ENCODE data around the gene ITK.

Gene ITK

GRCh38 chr5:157292599-157292998 lies 112.0 kb downstream of the ITK start:
- Histone ChIP-seq H3K9me3 (no peaks in the 10 kb centered on the region), H3K36me3 (peaks cover 99% of the 10 kb centered on the region), H3K4me3 (ENCODE audit: low read depth in 1 of 2, low read length in 1 of 2) (no peak overlapping the region)

GRCh38 chr5:157294407-157295091 lies 113.9 kb downstream of the ITK start:
- H3K27ac ChIP-seq, result peak overlapping the region; percentile 82
- no peak for TF ChIP-seq CTCF (IDR thresholded peaks at IDR 0.05)
- H3K27me3 ChIP-seq, result no peaks in the 10 kb centered on the region
- peaks cover 99% of the 10 kb centered on the region for H3K36me3 ChIP-seq
- no peak overlapping the region for H3K4me3 ChIP-seq (ENCODE audit: low read depth in 1 of 2, low read length in 1 of 2)
- peaks cover 0 to 24% of the 10 kb centered on the region in 2 experiments for H3K4me1 ChIP-seq (ENCODE audit: control insufficient read depth in 1 of 2, insufficient read depth in 1 of 2, low read depth in 1 of 2, low read length in 1 of 2)
- no peaks in the 10 kb centered on the region for H3K9me3 ChIP-seq

More at GRCh38 chr5:157292599-157292998, 112.0 kb downstream of the ITK start:
- H3K27ac ChIP-seq, result peak overlapping the region; percentile 82
- no peaks in the 10 kb centered on the region for H3K27me3 ChIP-seq
- no peak for TF ChIP-seq CTCF (IDR thresholded peaks at IDR 0.05)
- peaks cover 0 to 24% of the 10 kb centered on the region in 2 experiments for H3K4me1 ChIP-seq (ENCODE audit: control insufficient read depth in 1 of 2, insufficient read depth in 1 of 2, low read depth in 1 of 2, low read length in 1 of 2)

GRCh38 chr5:157295247-157295646 lies 114.6 kb downstream of the ITK start:
- no peak overlapping the region for H3K4me3 ChIP-seq (ENCODE audit: low read depth in 1 of 2, low read length in 1 of 2)
- peaks cover 99% of the 10 kb centered on the region for H3K36me3 ChIP-seq
- TF ChIP-seq CTCF (IDR thresholded peaks at IDR 0.05), result no peak
- H3K9me3 ChIP-seq, result no peaks in the 10 kb centered on the region
- H3K27ac ChIP-seq, result peak overlapping the region; percentile 82
- no peaks in the 10 kb centered on the region for H3K27me3 ChIP-seq
- peaks cover 0 to 24% of the 10 kb centered on the region in 2 experiments for H3K4me1 ChIP-seq (ENCODE audit: control insufficient read depth in 1 of 2, insufficient read depth in 1 of 2, low read depth in 1 of 2, low read length in 1 of 2)

- Histone ChIP-seq H3K9me3 (no peaks in the 10 kb centered on the region), H3K27me3 (no peaks in the 10 kb centered on the region), H3K4me3 (ENCODE audit: low read depth in 1 of 2, low read length in 1 of 2) (no peak overlapping the region), H3K27ac (peak overlapping the region; percentile 37), H3K4me1 (ENCODE audit: control insufficient read depth in 1 of 2, insufficient read depth in 1 of 2, low read depth in 1 of 2, low read length in 1 of 2) (peaks cover 0 to 18% of the 10 kb centered on the region in 2 experiments), H3K36me3 (peaks cover 100% of the 10 kb centered on the region)
- TF ChIP-seq CTCF (IDR thresholded peaks at IDR 0.05), result no peak
These were observed 119.9 kb downstream of the ITK start for GRCh38 chr5:157300564-157300963.

GRCh38 chr5:157301066-157301465 lies 120.4 kb downstream of the ITK start:
- Histone ChIP-seq H3K9me3 (no peaks in the 10 kb centered on the region), H3K4me3 (ENCODE audit: low read depth in 1 of 2, low read length in 1 of 2) (no peak overlapping the region), H3K27me3 (no peaks in the 10 kb centered on the region), H3K4me1 (ENCODE audit: control insufficient read depth in 1 of 2, insufficient read depth in 1 of 2, low read depth in 1 of 2, low read length in 1 of 2) (peaks cover 0 to 13% of the 10 kb centered on the region in 2 experiments), H3K27ac (peak overlapping the region; percentile 37), H3K36me3 (peaks cover 100% of the 10 kb centered on the region)
- no peak for TF ChIP-seq CTCF (IDR thresholded peaks at IDR 0.05)
